Stimulated activated CD8-positive, alpha-beta memory T cell treated with anti-CD3 and anti-CD28 coated beads, Interleukin-4, amount 100 ng/mL, for 48 hours (primary cell): ENCODE data around the gene NEAT1.
A peak's percentile ranks its signal among the peaks of the same experiment; 100 is the strongest.
"Not testable (repeated sequence)": the region's sequence is repeated elsewhere in the genome, so short reads cannot be mapped to it uniquely, and the experiment has no call there.

Source experiments
- DNase-seq: peaks from one replicate; pipeline ENCODE4 v3.0.0-alpha.2; 2020

Gene NEAT1

DNA sequence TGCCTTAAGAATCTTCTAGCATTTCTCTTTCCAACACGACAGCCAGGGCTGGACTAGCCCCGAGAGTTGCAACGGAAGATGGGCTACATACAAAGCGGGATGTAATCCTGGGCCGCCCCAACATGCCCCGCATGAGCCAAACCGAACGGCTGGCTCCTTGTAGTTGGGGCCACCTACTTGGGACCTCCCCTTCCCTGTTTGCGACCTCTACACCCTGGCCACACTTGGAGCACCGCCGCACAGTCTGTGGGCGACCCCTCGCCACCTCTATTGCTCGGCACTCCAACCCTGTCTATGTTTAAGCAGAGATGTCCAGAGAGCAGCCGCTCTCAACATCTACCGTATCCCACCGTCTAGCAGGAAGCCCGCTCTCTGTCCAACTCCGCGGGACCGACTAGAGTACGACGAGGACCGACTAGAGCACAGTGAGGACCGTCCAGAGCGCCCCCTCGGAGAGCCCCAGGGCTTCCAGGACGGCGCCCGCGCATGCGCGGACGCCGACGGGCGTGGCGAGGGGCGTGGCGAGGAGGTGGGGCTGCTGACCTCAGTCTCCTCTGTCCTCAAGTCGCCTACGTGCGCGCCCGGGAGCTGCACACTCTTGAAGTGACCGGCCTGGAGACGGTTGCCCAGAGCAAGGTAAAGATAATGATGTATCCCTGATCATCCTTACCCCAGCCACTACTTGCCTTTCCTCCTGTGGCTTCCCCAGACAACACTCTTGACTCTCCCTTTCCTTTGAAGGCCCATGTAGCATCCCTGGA lies 32.3 kb downstream of the NEAT1 start:
- DNase-seq, result peak; percentile 93

GRCh38 chr11:65456418-65456817 lies 33.8 kb downstream of the NEAT1 start:
- DNase-seq, result no peak

GRCh38 chr11:65459552-65459951 lies 37.0 kb downstream of the NEAT1 start:
- DNase-seq, result no peak

DNA sequence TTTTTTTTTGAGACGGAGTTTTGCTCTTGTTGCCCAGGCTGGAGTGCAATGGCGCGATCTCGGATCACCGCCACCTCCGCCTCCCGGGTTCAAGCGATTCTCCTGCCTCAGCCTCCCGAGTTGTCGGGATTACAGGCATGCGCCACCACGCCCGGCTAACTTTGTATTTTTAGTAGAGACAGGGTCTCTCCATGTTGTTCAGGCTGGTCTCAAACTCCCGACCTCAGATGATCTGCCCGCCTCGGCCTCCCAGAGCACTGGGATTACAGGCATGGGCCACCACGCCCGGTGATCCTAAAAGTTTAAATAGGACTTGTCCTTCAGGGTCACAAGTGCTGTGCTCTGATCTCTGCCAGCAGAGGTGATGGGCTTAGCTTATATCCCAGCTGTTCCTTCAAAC lies 42.9 kb downstream of the NEAT1 start:
- DNase-seq, result not testable (repeated sequence)

DNA sequence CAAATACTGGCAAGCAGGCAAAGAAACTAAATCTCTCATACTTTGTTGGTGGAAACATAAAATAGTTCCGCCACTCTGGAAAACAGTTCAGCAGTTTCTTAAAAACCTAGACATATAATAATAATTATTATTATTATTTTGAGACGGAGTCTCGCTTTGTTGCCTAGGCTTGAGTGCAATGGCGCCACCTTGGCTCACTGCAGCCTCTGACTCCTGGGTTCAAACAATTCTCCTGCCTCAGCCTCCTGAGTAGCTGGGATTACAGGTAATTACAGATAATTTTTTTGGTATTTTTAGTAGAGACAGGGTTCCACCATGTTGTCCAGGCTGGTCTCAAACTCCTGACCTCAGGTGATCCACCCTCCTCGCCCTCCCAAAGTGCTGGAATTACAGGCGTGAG lies 44.7 kb downstream of the NEAT1 start:
- not testable (repeated sequence) for DNase-seq

GRCh38 chr11:65468874-65469333 lies 46.3 kb downstream of the NEAT1 start:
- DNase-seq, result peak; percentile 65

DNA sequence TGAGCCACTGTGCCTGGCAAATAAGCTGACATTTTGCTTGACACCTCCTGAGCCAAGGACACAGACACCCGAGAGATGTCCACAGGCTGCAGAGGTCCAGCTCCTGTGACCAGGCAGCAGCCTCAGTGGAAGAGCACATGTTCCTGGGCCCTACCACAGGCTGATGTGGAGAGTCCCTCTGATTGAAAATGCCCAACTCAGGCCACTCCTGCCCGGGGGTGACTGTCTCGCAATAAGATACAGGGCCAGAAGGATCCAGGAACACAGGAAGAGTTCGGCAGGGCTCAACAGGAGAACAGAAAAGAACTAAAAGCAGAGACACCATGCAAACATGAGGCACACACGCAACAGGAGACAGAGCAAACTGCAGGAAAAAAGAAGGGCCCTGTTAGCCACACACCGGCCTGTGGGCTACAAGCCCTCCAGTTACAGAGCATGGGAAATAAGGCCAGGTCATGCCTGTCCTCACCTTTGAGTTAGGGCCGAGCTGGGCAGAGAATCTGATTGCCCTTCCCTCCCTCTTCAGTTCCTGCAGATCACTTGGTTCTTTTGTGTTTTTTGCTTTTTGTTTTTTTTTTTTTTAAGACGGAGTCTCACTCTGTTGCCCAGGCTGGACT lies 47.9 kb downstream of the NEAT1 start:
- DNase-seq, result no peak

DNA sequence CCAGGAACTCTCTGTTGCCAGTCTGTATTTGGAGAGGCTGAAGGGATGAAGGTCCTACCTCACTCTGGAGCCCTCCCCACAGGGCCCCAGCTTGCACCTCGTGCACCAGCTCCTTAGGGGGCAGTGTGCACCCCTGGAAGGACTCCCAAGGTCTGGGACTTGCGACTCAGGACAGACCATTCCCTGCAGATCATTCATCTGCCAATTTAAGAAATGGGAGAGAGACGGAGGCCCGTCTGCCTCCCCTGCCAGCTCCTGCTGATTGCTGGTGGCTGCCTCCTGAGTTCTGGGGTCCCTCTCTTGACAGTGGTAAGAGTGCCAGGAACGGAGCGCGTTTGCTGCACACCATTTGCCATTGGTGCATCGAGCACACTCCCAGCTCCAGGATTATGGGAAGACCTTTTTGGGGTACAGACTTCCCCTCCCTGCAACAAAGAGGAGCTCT lies 48.9 kb downstream of the NEAT1 start:
- DNase-seq, result no peak

DNA sequence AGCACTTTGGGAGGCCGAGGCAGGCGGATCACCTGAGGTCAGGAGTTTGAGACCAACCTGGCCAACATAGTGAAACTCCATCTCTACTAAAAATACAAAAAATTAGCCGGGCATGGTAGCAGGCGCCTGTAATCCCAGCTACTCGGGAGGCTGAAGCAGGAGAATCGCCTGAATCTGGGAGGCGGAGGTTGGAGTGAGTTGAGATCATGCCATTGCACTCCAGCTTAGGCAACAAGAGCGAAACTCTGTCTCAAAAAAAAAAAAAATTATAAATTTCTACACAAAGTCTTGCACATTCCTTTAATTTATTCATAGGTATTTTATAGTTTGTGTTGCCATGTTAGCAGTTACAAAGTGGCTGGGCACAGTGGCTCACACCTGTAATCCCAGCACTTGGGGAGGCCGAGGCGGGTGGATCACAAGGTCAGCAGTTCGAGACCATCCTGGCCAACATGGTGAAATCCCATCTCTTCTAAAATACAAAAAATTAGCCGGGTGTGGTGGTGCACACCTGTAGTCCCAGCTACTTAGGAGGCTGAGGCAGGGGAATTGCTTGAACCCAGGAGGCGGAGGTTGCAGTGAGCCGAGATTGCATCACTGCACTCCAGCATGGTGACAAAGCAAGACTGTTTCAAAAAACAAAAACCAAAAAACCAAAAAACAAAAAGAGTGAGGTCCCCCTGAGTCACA lies 50.1 kb downstream of the NEAT1 start:
- DNase-seq, result not testable (repeated sequence)

GRCh38 chr11:65473278-65473860 lies 50.8 kb downstream of the NEAT1 start:
- DNase-seq, result no peak

- no peak for DNase-seq
Measured at GRCh38 chr11:65474864-65475263, 52.3 kb downstream of the NEAT1 start.

DNA sequence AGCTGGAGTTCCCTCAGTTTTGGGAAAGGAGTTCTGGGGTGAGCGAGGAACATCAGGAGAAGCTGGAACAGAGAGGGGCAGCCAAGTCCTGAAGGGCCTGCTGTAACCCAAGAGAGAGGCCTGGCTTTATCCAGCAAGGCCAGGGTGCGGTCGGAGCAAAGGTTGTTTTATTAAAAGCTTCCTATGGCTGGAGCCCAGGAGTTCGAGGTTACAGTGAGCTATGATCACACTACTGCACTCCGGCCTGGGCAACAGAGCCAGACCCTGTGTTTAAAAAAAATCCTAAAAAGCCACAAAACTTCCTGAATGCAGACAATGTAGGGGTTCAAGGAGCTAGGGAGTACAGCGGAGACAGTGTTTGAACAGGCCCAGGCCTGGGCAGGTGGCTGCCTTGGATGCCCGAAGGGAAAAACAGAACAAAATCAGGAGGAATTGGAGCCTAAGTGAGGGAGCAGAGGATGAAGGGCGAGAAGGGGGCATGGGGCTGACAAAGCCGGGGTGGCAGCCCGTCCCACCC lies 54.1 kb downstream of the NEAT1 start:
- DNase-seq, result no peak

DNA sequence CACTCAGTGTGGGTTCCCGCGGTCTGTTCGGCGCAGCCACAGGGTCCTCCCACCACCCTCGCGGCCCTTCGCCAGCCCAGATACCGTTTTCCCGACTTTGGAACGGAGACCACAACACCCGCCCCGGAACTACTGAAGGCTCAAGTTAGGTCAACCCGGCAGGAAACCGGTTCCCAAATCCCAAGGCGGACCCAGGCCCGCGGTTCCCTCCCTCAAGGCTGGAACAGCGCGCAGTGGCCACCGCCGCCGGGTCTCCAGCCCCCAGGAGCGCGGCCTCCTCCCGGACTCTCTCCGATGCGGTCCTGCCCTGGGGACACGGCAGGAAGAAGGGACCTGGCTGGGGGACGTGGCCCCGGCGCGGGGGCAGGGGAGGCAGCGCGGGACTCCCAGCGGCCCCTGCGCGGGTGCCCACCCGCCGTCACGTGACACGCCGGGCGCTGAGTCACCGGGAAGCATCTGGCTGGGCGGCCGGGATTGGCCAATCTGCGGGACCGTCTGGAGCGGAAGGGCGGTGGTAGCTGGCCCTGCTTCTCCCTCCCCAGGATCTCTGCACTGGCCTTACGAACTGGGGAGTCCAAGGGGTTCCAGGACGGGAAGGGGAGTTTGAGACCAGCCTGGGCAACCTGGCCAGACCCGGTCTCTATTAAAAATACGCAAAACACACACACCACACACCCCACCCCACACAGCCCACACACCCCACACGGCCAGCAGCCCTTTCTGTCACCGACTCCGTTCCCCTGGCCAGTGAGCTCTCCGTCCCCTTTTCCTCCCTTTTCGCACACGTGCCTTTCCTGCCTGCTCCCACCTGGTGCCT lies 54.8 kb downstream of the NEAT1 start:
- DNase-seq, result peak; percentile 96

DNA sequence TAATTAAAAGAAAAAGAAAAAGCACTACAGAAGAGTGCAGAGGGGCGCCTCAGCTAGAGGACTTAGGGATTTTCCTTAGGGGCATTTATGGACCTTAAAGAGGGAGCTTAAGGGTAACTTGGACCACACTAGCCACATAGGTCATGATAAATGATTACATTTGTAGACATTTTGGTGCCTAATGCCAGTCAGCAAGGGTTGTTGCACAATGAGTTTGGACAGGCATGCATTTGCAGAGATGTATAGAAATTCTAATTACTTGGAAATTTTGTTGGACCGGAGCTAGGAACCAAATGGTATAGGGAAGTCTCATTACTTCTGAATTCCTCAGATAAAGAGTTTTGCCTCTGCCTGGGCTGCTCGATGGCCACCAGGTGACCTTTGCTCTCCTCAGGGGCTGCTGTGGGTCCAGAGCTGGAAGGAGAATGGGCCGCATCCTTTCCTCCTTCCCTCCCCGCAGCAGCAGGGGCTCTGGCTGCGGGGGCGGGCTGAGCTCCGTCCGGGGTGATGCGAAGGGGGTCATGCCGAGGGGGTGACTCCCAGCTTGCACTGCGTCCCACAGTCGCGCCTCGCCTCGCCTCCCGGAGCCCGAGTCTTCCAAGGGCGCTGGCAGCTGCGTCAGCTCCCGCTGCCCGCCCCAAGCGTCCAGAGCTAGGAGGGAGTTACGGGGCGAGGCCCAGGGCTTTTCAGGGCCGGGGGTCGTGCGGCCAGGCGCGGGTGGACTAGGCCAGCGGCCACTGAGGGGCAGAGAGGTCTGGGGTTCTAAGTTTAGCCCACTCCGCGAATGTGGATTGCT lies 56.0 kb downstream of the NEAT1 start:
- no peak for DNase-seq

DNA sequence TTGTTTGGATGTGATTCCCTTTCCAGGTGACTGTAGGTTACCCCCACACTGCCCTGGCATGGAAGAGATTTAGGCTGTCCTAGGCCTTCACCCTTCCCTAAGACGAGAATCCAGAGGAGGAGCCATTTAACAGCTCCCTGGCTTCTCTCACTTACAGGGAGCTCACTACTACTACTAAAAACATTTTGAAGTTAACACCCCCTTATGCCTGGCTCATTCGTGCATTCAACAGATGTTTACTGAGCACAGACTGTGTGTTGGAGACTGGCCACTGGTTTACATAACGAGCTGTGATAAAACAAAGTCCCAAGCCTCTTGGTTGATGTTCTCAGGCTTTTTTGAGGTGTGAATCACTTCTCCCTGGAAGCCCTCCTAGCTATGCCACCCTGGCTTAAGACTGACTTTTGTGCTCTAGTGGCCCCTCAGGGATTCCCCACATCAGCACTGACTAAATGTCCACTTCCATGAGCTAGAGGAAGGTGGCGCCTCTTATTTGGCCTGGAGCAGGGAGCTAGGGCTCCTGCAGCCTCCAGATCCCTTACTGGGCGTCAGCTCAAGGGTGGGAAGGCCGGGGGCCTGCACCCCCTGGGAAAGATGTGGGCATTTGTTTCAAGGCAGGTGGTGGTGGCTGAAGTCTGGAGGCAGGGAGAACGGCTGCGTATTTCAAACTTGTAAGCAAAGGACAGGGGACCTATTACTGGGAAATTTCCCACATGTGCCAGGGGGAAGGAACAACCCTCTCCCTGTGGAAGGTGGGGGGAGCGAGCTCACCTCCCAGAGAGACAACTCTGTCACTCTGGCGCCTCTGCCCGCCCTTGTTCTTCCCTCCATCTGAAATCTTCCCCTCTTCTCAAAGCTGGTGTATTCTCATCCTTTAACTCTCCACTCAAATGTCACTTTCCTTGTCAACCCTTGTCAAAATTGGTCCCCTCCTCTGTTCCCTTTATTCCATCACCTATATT lies 56.9 kb downstream of the NEAT1 start:
- no peak for DNase-seq

GRCh38 chr11:65482306-65482850 lies 59.8 kb downstream of the NEAT1 start:
- DNase-seq, result no peak

DNA sequence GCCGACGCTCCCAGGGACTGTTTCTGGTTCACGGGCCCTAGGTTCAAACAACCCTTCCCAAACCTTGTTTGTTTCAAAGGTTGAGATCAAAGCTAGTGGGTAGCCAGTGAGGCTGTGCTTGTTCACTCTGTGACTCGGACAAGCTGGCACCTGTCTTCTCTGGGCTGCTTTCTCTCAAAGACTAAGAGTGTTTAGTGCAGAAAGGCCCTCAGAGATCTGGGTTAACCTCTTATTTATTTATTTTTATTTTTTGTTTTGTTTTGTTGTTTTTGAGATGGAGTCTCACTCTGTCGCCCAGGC lies 63.3 kb downstream of the NEAT1 start:
- no peak for DNase-seq

- no peak for DNase-seq
Measured at GRCh38 chr11:65486570-65487466, 64.2 kb downstream of the NEAT1 start.
